HG03108 (cell line): ENCODE measurements around the gene FARS2.

Experiments used
- ATAC-seq: cut with Tn5 transposase; IDR thresholded peaks from one replicate; pipeline ENCODE4 v1.9.1; 2021; ENCODE audit warnings: moderate library complexity; ENCODE audit not compliant: unreplicated experiment

Gene FARS2

GRCh38 chr6:5365436-5366195 is 104.3 kb downstream of the FARS2 start:
- ATAC-seq: no peak

DNA sequence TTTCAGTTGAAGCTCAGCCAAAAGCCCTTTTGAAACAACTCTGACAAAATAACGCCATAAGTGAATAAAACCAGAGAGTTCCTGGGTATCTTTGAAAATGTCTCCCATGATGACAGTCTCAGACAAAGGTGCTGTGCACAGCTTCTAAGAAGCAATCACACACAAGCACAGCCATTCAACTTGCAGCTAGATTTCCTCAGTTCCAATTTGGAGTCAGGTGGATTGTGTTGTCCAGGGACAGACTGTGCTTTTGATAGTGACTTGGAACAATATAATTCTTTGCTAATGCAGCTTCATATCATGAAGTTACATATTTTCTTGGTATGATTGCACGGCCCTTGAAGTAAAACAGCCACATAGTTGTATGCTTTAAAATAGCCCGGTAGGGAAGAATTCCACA is 105.6 kb downstream of the FARS2 start:
- no peak for ATAC-seq

DNA sequence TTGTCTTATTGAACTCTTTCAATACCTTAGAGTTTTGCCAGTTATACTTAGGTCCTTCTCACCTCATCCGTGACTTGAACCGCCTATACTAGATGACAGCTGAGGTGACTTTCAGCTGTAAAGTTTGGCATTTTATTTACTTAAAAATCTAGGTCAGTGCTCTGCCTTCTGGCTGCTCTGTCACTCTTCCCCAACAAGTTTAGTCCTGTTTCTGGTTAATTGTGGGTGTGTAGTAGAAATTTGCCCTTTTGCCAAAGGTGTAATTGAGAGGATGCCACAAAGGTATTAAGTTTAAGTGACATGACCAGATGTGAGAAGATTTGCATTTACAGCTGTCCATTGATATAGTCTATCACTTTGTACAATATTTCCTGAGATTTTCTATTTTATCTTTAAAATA is 106.2 kb downstream of the FARS2 start:
- no peak for ATAC-seq

DNA sequence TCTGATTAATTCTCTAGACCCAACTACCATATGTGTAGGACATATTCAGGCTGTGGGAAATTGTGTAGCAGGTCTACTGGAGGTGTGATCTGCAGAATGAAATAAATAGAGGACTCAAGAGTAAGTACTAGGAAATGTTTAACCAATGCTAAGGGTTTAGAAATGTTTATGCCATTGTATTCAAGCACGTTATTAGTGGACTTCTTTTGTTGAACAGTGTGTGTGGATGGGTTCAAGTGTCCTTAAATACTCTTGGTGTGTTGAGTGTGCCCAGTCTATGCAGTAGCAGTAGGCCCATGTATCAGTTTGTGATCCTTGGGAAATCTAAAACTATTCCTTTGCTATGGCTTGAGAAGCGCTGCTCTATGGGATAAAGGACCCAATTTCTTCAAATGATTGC is 112.1 kb downstream of the FARS2 start:
- ATAC-seq: no peak

DNA sequence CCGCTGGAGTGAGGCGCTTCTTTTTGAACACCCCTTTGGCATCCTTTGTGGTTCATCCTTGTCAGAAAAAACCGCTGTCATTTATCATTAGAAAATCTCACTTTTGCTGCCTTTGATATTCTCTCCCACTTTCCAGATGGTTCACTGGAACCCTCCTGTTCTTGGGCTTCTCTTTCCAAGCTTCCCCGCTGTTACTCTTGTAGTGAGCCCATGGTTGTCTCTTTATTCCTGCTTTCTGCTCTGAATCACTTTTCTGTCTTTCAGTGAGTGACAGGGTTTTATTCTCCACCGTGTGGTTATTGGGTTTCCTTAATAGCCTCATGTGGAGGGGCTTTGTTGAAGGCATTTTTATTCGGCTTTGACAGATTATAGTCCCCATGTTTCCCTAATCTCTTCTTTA is 117.0 kb downstream of the FARS2 start:
- ATAC-seq: no peak

- ATAC-seq: no peak
These were observed 118.4 kb downstream of the FARS2 start for GRCh38 chr6:5379647-5380242.

DNA sequence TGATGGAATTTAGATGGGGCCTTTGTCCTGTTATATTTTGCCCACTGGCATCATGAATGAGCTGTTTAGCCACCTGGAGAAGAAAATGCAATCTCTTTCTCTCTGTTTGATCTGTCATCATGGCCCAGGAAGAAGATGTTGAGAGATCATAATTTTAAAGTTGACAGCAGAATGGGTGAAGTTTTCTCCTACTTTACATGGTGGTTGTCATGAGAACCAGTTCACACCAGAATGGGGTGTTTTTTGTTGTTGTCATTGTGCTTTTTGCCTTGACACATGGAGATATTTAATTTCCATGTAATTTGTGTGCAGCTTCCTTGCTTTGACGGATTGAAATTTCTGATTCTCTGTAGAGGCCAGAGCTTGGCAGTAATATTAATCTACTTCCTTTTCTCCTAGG is 122.5 kb downstream of the FARS2 start:
- ATAC-seq: no peak

- no peak for ATAC-seq
These were observed 123.0 kb downstream of the FARS2 start for GRCh38 chr6:5384276-5384675.

DNA sequence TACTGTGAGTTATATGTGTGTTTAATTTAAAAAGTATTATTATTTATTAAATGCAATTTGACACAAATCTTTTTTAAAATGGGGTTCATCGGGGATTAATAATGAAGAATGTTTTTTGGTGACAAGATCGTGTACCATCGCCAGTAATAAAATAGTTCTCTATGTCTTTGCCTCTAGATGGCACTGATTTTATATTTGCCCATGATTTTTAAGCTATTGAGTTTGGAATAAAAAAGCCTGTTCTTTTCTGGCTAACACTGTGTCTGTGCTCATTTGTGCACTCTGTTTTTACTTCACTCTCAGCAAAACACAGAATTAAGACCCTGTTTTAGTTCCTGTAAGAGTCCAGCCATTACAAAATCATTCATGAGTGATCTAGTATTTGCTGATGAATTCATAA is 127.0 kb downstream of the FARS2 start:
- ATAC-seq: no peak

- ATAC-seq: no peak
These were observed 127.9 kb downstream of the FARS2 start for GRCh38 chr6:5389086-5389745.

DNA sequence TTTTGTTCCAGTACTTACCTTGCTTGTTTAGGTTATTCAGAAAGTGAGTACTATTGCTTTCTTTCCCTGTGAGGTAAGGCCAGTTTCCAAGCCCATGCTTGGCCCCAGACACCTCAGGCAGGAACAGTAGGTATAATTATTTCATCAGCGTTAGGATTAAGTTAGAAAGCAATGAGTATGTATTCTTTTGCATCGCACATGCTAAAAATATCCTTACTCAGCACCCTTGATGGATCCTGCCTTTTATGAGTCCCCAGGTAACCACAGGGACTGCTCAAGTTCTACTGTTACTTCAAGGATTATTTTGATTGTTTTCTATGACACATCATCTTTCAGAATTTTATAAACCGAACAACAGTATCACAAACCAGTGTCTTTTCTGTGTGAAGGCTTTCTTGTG is 128.9 kb downstream of the FARS2 start:
- no peak for ATAC-seq

DNA sequence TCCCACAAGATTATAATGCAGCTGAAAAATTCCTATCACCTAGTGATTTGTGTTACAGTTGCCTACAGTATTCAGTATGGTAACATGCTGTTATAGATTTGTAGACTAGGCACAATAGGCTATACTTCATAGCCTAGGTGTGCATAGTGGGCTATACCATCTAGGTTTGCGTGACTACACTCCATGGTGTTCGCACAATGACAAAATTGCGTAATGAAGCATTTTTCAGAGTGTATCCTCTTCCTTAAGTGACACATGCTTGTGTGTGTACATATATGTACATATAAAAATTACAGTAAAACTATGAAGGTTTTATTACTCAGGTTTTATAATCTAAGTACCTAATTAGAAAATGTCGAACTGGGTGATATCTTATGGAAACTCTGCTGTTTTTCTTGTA is 133.0 kb downstream of the FARS2 start:
- no peak for ATAC-seq

- no peak for ATAC-seq
These were observed 134.4 kb downstream of the FARS2 start for GRCh38 chr6:5395719-5396118.

GRCh38 chr6:5398530-5398929 is 137.2 kb downstream of the FARS2 start:
- no peak for ATAC-seq

- no peak for ATAC-seq
These were observed 138.1 kb downstream of the FARS2 start for GRCh38 chr6:5399391-5399790.

- ATAC-seq: no peak
These were observed 140.8 kb downstream of the FARS2 start for GRCh38 chr6:5401845-5402738.

GRCh38 chr6:5403076-5403475 is 141.8 kb downstream of the FARS2 start:
- no peak for ATAC-seq

DNA sequence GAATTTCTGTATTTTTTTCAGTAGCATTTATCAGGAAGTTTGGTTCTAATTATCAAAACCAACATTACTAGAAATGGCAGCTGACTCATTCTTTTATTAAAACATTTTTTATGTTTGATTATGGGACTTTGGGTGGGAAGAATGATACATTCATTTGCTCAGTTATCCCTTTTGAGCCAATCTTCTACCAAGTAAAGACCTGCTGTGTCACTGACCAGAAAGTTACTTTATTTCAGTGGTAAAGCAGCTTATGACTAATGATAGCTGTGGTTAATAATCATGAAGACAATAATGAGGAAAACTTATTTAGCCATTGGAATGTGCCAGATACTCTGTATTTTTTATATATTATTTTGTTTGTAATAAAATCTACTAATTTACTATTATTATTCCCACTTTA is 142.3 kb downstream of the FARS2 start:
- no peak for ATAC-seq

DNA sequence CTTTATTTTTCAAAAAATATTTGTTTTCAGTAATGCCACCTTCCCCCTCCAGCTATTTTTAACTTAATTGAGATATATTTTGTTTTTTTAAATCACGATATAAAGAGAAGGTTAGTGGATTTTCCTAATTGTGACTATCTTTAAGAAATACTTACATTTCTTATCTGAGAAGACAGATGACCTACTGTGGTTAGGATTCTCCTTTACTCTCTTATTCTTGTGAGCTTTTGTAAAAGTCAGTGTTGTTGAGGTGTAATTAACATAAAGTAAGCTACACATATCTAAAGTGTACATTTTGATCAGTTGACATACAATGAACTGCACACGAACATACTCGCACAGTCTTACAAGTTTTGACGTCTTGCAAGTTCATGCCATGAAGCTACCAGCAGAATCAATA is 144.7 kb downstream of the FARS2 start:
- no peak for ATAC-seq

DNA sequence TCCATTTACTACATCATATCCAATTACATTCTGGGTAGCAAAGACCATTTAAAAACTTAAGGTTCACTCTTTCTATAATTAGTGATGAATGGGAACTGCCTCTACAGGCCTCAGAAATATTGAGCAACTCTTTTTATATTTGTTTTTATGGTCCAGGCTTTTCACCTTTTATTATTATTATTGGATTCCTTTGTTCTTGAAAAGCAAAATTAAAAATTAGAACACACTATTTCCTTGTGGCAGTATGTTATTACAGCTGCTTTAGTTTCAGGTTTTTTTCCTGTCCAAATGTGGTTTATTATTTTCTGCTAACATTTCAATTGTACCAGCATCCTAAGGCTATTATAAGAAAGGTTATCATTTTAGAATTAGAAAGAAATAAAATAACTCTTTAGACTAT is 150.1 kb downstream of the FARS2 start:
- ATAC-seq: no peak

- ATAC-seq: no peak
These were observed 150.7 kb downstream of the FARS2 start for GRCh38 chr6:5412017-5412416.
